Mucosa of rectum (tissue), 2 donors: Measurements from ENCODE around the gene USP15.
"Not testable (repeated sequence)": the region's sequence is repeated elsewhere in the genome, so short reads cannot be mapped to it uniquely, and the experiment has no call there.

ENCODE experiments used
- H3K27ac ChIP-seq, 2 donors: one replicate each; pipeline ENCODE4 v1.7.0; 2013; ENCODE audit warnings: inconsistent platforms in 2 of 2, low read depth in 2 of 2, low read length in 2 of 2
- H3K27me3 ChIP-seq, 2 donors: one replicate each; pipeline ENCODE4 v1.7.0; 2013; ENCODE audit warnings: low read length in 2 of 2; ENCODE audit not compliant: control insufficient read depth in 2 of 2, insufficient read depth in 2 of 2
- H3K36me3 ChIP-seq, 2 donors: one replicate each; pipeline ENCODE4 v1.7.0; 2013; ENCODE audit warnings: low read length in 2 of 2; ENCODE audit not compliant: control insufficient read depth in 2 of 2, insufficient read depth in 2 of 2
- H3K4me1 ChIP-seq, 2 donors: one replicate each; pipeline ENCODE4 v1.7.0; 2013; ENCODE audit warnings: low read length in 2 of 2, mild to moderate bottlenecking in 1 of 2; ENCODE audit not compliant: control insufficient read depth in 2 of 2, insufficient read depth in 2 of 2
- H3K4me3 ChIP-seq, 2 donors: one replicate each; pipeline ENCODE4 v1.7.0; 2013; ENCODE audit warnings: low read length in 2 of 2
- H3K9ac ChIP-seq, 2 donors: one replicate each; pipeline ENCODE4 v1.7.0; 2013; ENCODE audit warnings: low read length in 2 of 2, low read depth in 1 of 2, mild to moderate bottlenecking in 1 of 2
- H3K9me3 ChIP-seq, 2 donors: one replicate each; pipeline ENCODE4 v1.7.0; 2013; ENCODE audit warnings: low read length in 2 of 2; ENCODE audit not compliant: control insufficient read depth in 2 of 2
- donor health status: healthy.
- donor health status: Normal muscosa, but diverticular disease.

Gene USP15

DNA sequence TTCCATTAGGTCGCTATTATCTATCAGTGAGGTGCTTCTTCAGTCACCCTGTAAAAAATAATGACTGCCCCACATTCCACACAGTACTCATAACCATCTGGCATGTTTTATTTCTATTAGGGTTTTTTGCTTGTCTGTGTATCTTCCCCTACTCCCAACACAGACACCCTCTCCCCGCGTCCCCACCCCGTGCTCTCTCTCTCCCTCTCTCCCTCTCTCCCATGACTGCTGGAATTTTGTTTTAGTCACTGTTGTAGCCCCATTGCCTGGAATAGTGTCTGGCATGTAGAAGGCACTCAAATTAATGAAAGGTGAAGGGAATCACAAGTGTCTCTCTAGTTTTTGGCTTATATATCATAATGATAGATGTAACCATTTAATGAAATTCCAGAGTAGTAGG lies 103.3 kb downstream of the USP15 start:
- no peak overlapping the region for H3K4me3 ChIP-seq
- peaks cover 2 to 6% of the 10 kb centered on the region in 2 donors for H3K36me3 ChIP-seq
- H3K9me3 ChIP-seq: no peaks in the 10 kb centered on the region
- H3K9ac ChIP-seq: no peak overlapping the region
- no peaks in the 10 kb centered on the region for H3K4me1 ChIP-seq
- no peaks in the 10 kb centered on the region for H3K27me3 ChIP-seq
- no peak overlapping the region for H3K27ac ChIP-seq

DNA sequence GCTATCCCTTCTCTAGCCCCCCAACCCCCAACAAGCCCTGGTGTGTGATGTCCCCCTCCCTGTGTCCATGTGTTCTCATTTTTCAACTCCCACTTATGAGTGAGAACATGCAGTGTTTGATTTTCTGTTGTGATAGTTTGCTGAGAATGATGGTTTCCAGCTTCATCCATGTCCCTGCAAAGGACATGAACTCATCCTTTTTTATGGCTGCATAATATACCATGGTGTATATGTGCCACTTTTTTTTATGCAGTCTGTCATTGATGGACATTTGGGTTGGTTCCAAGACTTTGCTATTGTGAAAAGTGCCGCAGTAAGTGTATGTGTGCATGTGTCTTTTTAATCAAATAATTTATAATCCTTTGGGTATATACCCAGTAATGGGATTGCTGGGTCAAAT lies 104.5 kb downstream of the USP15 start:
- not testable (repeated sequence) for H3K9ac ChIP-seq, H3K36me3 ChIP-seq

DNA sequence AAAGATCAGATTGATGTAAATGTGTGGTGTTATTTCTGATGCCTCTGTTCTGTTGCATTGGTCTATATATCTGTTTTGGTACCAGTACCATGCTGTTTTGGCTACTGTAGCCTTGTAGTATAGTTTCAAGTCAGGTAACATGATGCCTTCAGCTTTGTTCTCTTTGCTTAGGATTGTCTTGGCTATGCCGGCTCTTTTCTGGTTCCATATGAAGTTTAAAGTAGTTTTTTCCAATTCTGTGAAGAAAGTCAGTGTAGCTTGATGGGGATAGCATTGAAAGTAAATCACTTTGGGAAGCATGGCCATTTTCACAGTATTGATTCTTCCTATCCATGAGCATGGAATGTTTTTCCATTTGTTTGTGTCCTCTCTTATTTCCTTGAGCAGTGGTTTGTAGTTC lies 105.6 kb downstream of the USP15 start:
- H3K27ac ChIP-seq, H3K9me3 ChIP-seq, H3K36me3 ChIP-seq, H3K9ac ChIP-seq, H3K4me1 ChIP-seq, H3K4me3 ChIP-seq, H3K27me3 ChIP-seq: not testable (repeated sequence)

More for the DNA sequence above, 104.5 kb downstream of the USP15 start:
- H3K4me3 ChIP-seq, H3K27me3 ChIP-seq, H3K9me3 ChIP-seq, H3K27ac ChIP-seq, H3K4me1 ChIP-seq: not testable (repeated sequence)

DNA sequence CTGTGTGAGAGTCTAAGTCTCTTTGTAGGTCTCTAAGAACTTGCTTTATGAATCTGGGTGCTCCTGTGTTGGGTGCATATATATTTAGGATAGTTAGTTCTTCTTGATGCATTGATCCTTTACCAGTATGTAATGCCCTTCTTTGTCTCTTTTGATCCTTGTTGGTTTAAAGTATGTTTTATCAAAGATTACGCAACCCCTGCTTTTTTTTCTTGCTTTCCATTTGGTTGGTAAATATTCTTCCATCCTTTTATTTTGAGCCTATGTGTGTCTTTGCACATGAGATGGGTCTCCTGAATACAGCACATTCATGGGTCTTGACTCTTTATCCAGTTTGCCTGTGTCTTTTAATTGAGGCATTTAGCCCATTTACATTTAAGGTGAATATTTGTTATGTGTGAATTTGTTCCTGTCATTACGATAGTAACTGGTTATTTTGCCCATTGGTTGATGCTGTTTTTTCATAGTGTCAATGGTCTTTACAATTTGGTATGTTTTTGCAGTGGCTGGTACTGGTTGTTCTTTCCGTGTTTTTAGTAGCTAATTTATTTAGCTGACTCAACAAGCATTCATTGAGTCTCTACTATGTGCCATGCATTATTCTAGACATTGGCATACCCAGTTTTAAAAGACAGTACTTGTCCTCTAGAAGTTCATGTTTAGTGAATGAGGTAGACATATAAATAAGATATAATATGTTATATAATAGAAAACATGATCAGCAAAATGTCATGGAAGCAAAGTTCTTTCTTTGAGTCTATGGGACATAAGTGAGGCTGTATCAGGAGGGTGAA lies 108.4 kb downstream of the USP15 start:
- H3K9me3 ChIP-seq, H3K4me1 ChIP-seq, H3K36me3 ChIP-seq, H3K27me3 ChIP-seq, H3K27ac ChIP-seq, H3K4me3 ChIP-seq, H3K9ac ChIP-seq: not testable (repeated sequence)

- Histone ChIP-seq H3K4me1 (no peaks in the 10 kb centered on the region), H3K36me3 (peaks cover 0 to 2% of the 10 kb centered on the region in 2 donors), H3K9me3 (no peaks in the 10 kb centered on the region), H3K4me3 (no peak overlapping the region), H3K27me3 (no peaks in the 10 kb centered on the region), H3K9ac (no peak overlapping the region), H3K27ac (no peak overlapping the region)
Measured at GRCh38 chr12:62370189-62370588, 110.0 kb downstream of the USP15 start.

DNA sequence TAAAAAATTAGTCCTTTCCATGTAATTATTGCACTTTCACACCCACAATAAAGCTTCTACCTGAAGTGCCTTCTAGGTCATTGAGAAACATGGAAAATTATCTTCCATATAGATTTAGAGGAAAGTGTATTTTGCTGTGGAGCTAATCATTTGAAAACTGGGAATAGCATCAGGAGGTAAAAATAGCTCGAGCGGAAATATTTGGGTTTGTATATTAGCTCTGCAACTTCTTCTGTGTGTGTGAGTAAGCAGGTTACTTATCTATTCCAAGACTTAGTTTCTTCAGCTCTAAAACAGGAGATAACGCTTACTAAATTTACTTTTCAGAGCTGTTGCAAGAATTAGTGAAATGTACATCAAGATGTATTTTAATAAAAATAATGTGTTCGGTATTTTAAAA lies 111.5 kb downstream of the USP15 start:
- H3K27me3 ChIP-seq: no peaks in the 10 kb centered on the region
- H3K4me3 ChIP-seq: no peak overlapping the region
- no peak overlapping the region for H3K9ac ChIP-seq
- H3K9me3 ChIP-seq: no peaks in the 10 kb centered on the region
- no peak overlapping the region for H3K27ac ChIP-seq
- H3K4me1 ChIP-seq: no peaks in the 10 kb centered on the region
- H3K36me3 ChIP-seq: peaks cover 0 to 2% of the 10 kb centered on the region in 2 donors

DNA sequence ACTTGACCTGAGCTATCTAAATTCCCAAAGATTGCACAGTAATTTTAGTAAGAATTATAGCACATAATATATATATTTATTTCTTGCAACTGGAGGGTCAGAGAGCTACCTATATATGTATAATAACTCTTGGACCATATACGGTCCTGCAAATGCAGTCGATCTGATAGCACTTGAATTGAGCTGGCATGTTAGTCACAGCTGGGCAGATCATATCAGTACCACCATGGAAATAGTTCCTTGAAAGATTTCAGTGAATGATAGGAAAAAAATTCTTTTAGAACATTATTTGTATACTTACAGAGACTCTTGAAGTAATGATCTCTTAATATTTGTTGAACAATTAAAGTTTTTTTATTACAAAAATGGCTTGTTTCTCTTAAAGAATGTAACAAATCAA lies 111.9 kb downstream of the USP15 start:
- H3K9me3 ChIP-seq: no peaks in the 10 kb centered on the region
- H3K36me3 ChIP-seq: peaks cover 0 to 2% of the 10 kb centered on the region in 2 donors
- no peaks in the 10 kb centered on the region for H3K27me3 ChIP-seq
- no peaks in the 10 kb centered on the region for H3K4me1 ChIP-seq
- H3K4me3 ChIP-seq: no peak overlapping the region
- no peak overlapping the region for H3K9ac ChIP-seq
- H3K27ac ChIP-seq: no peak overlapping the region

GRCh38 chr12:62372825-62373224 lies 112.6 kb downstream of the USP15 start:
- no peaks in the 10 kb centered on the region for H3K4me1 ChIP-seq
- H3K27ac ChIP-seq: no peak overlapping the region
- H3K27me3 ChIP-seq: no peaks in the 10 kb centered on the region
- no peaks in the 10 kb centered on the region for H3K9me3 ChIP-seq
- H3K9ac ChIP-seq: no peak overlapping the region
- H3K4me3 ChIP-seq: no peak overlapping the region
- H3K36me3 ChIP-seq: peaks cover 0 to 2% of the 10 kb centered on the region in 2 donors

DNA sequence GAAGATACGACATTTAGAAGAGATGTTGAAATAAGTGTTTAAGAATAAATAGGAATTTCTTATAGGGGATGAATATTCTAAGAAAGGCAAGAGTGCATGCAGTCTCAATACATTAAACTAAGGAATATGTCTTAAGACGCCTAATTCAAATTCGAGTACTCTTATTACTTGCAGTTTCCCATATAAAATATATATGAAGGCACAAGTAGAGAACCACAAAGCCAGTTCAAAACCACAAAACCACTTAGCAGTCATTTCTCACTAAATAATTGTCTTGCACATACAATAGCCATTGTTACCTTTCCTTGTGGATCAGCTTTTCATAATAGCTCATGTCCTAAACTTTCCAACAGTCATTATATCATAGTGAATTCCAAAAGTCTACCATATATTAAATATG lies 115.4 kb downstream of the USP15 start:
- no peaks in the 10 kb centered on the region for H3K27me3 ChIP-seq
- no peaks in the 10 kb centered on the region for H3K4me1 ChIP-seq

DNA sequence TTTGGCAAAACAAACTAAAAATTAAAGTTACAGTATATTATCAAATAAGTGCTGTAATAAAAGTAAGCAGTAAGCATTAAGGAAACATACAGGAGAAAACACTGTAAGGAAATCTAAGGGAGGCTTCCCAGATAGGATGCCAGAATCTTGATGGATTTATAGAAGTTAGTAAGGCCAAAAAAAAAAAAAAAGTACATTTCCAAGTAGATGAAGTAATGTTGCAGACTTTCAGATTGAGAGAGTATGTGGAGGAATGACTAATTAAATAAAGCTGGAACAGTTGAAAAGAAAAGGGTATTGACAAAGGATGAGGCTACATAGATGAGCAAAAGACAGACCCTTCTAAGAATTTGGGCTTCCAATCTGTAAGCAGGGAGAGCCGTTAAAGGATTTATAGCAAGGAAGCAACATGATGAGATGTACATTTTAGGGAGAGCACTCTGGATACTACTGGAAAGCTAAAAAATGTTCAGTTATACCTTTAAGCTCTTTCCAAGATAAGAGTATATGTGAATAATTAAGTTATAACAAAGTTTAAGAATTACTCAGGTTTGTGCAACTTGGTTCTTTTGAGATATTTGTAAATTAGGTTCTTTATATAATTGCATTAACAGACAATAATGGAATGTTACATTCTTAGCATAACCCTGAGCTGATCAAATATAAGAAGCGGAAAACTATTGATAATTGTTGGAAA lies 119.0 kb downstream of the USP15 start:
- Histone ChIP-seq H3K36me3 (peaks cover 10 to 11% of the 10 kb centered on the region in 2 donors), H3K27me3 (no peaks in the 10 kb centered on the region), H3K27ac (no peak overlapping the region), H3K4me1 (no peaks in the 10 kb centered on the region), H3K9ac (no peak overlapping the region), H3K4me3 (no peak overlapping the region), H3K9me3 (no peaks in the 10 kb centered on the region)

More for the DNA sequence above, 115.4 kb downstream of the USP15 start:
- no peak overlapping the region for H3K9ac ChIP-seq
- H3K36me3 ChIP-seq: peaks cover 0 to 2% of the 10 kb centered on the region in 2 donors
- no peaks in the 10 kb centered on the region for H3K9me3 ChIP-seq
- no peak overlapping the region for H3K4me3 ChIP-seq
- no peak overlapping the region for H3K27ac ChIP-seq
